ENCODE data around the gene MYO15A. TPM values are rescaled to one million over a fixed set of nuclear protein-coding genes. Genes with fewer than 3 reads are reported as not detected.
A peak's percentile ranks its signal among the peaks of the same experiment; 100 is the strongest.
"Not testable (repeated sequence)": the region's sequence is repeated elsewhere in the genome, so short reads cannot be mapped to it uniquely, and the experiment has no call there.

The MYO15A gene
- total RNA-seq, 2 donors from 2014 or later: 0.75 to 2.4 TPM

DNA sequence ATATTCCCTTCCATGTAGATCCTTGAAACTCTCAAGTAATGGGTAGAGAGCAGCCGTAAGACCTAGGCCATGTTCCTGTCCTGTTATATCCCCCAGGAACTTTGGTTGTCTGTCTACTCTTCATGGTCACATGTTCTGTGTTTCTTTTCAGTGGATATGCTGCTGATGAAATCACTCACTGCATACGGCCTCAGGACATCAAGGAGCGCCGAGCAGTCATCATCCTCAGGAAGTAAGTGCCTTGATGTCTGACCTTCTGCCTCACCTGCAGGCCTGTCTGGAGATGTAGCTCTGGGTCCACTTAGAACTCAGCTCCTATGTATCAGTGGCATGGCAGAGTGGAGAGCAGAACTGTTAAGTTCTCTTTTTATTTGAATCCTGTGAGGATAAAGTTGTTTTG lies 86.2 kb downstream of the MYO15A start:
- DNase-seq (no peak), ATAC-seq (no peak)
- intact Hi-C loops (cut with DNase I, micrococcal nuclease): no loop called here

DNA sequence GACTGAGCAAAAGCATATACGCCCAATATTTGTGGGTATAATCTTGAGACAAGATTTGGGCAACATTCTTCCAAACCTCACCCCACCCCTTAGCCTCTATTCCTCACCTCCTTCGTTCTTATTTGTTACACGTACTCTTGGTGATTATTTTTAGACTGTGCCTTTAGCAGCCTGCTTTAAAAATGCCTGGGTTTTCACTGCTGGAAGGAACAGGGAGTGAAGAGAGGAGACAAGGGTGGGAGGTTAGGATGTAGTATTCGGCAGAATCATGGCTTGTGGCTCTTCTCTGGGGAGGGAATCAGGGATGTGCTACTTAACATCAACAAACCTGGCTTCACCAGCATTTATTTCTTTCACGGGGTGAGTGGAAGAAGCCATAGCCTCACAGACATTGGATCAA lies 86.7 kb downstream of the MYO15A start:
- DNase-seq: no peak
- intact Hi-C loops (cut with DNase I, micrococcal nuclease): no loop called here
- ATAC-seq: no peak

DNA sequence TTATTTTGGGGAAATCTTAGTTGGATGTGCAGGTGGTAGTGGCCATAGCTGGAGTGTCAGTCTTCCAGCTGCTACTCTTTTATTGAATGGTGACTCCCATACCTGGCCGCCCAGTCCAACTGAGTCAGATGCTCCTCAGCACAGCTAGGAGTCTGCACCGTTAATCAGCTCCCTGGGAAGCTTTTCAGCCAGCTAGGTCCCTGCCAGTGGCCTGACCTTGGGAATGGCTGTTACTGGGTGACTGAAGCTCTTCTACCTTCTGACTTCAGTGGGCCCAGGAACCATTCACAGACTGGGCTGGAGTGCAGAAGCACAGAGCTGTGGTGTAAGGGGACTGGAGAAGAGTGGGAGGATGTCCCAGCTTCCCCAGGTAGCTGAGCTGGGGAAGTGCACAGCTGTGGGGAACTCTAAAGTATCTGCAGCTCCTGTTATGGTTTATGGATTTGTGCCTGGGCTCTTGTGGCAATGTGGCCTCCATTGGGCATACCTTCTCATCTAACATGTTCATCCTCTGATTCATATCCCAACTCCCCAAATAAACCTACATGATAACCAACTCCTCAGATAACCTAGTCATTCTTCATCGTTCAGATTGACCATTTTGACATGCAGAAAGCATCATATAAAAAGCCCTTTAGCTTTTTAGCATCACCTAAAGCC lies 89.1 kb downstream of the MYO15A start:
- no peak for ATAC-seq
- DNase-seq: no peak
- intact Hi-C loops (cut with DNase I, micrococcal nuclease): no loop called here

DNA sequence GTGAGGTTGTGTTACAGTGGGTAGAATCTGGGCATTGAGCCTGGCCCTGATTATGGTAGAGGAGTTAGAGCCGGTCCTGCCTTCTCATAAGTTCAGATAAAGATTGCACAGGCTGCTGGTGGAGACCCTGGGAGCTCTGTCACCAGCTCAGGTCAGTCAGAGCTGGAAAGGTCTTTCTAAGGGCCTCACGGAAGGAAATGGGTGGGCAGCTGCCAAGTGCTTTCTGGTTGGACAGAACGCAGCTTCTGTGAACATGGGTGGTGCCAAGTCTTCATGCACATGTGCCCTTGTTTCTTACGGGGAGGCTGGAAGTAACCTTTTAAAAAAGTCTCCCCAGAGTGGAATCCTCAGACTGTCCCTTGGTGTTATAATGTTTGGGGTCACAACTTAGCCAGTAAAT lies 90.0 kb downstream of the MYO15A start:
- ATAC-seq: no peak
- intact Hi-C loops (cut with DNase I, micrococcal nuclease): no loop called here
- DNase-seq: no peak

DNA sequence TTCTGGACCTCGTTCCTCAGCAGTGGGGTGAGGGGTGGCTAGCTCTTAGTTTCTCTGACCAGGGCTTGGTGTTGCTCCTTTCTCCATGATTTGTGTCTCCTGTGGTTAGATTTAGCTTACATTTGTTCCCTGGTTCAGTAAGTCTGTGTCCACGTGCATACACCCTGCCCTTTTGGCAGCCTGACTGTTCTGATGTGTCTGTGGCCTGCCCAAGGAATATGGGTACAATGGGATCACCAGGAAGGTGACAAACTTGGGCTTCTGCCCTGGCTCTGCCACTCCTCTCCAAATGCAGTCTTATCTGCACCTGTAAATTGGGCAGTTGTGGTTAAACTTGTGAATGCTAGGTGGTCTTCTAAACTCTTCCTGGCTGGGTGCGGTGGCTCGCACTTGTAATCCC lies 92.6 kb downstream of the MYO15A start:
- intact Hi-C loops (cut with DNase I, micrococcal nuclease): no loop called here
- ATAC-seq (no peak), DNase-seq (no peak)

DNA sequence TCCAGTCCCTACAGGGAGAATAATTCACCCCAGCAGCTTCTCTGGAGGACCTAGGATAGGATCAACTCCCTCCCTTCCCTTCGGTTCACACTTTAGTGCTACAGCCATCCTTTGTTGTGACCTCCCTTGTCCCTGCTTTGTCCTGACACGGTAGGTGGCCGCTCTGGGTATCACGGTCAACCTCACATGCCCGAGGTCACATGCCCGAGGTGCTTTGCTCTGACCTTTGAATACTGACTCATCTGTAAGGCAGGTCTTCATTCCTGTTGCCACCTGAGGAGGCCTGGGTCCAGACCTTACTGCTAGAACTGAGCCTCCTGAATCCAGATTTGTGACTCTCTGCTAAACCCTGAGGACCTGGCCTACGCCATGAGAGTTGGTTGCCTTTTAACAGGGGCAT lies 94.8 kb downstream of the MYO15A start:
- DNase-seq (no peak), ATAC-seq (peak; percentile 79)
- intact Hi-C loops (cut with DNase I, micrococcal nuclease): no loop called here

DNA sequence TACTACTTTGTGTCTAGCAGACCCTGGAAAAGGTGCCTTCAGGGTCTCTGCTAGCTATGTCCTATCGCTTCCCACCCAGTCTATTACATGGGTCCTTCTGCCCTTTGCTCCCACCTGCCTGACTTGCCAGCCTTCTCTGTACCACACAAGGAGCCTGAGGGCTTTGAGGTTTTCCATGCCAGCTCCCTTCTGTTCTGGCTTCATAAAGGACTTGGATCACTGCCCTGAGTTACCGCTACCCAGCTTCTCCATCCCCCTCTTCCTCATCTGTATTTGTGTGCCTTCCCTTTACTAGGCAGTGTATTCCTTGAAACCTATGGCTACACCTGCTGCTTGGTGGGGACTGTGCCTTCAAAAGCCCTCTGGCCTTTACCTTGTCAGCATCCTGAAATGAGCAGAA lies 97.3 kb downstream of the MYO15A start:
- DNase-seq (no peak), ATAC-seq (no peak)
- intact Hi-C loops (cut with DNase I, micrococcal nuclease): no loop called here

DNA sequence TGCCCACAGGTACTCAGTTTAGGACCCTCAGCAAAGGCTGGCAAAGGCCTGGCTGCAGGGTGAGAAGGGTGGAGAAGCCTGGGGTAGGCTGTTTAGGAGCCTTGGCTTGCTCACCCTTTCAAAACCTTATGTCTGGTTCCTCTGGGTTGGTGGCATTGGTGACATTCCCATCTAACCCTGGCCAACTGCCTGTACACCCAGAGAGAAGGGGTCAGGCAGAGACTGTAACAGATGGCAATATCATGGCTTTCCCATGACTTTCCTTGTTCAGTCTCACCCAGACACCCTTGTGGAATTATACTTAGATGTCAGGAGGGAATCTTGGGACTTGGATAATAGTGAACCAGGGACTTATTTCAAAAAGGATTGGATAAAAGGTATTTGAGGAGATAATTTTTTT lies 98.4 kb downstream of the MYO15A start:
- ATAC-seq: no peak
- intact Hi-C loops (cut with DNase I, micrococcal nuclease): no loop called here
- DNase-seq: no peak

DNA sequence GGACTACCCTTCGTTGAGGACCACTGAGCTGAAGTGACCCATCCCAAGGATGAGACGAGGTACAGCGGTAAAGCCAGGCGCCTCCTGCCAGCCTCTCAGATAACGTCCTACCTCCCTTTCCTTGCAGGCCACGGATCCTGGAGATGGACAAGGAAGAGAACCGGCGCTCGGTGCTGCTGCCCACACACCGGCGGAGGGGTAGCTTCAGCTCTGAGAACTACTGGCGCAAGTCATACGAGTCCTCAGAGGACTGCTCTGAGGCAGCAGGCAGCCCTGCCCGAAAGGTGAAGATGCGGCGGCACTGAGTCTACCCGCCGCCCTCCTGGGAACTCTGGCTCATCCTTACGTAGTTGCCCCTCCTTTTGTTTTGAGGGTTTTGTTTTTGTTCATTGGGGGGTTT lies 99.5 kb downstream of the MYO15A start:
- ATAC-seq: no peak
- intact Hi-C loops (cut with DNase I, micrococcal nuclease): no loop called here

DNA sequence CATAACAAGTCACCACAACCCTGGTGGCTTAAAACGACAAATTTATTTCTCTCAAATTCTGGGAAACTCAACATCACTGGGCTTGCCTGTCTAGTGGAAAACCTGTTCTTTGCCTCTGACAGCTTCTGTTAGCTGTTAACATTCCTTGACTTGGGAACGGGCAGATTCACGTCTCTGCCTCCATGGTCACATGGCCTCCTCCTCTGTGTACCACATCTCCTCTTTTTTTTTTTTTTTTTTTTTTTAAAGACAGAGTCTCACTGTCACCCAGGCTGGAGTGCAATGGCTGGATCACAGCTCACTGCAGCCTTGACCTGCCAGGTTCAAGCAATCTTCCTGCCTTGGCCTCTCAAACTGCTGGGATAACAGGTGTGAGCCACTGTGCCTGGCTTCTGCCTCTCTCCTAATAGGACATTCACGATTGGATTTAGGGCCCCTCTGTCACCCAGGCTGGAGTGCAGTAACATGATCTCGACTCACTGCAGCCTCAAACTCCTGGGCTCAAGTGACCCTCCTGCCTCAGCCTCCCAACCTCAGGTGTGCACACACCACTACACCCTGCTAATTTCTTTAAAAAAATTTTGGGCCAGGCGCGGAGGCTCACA lies 105.2 kb downstream of the MYO15A start:
- intact Hi-C loops (cut with DNase I, micrococcal nuclease): no loop called here

More for the DNA sequence above, 99.5 kb downstream of the MYO15A start:
- no peak for DNase-seq

DNA sequence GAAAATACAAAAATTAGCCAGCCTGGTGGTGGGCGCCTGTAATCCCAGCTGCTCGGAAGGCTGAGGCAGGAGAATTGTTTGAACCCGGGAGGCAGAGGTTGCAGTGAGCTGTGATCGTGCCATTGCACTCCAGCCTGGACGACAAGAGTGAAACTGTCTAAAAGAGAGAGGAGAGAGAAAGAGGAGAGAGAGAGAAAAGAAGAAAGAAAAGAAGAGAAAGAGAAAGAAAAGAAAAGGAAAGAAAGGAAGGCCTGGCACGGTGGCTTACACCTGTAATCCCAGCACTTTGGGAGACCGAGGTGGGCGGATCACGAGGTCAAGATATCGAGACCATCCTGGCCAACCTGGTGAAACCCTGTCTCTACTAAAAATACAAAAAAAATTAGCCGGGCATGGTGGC lies 108.3 kb downstream of the MYO15A start:
- DNase-seq, ATAC-seq: not testable (repeated sequence)
- intact Hi-C loops (cut with DNase I, micrococcal nuclease): loop anchor here in 1 of 2 donors (5.0 kb wide), 1 partner anchor 75 kb away; no protein-coding TSS in a partner anchor

More for the DNA sequence above, 105.2 kb downstream of the MYO15A start:
- DNase-seq (no peak), ATAC-seq (no peak)

DNA sequence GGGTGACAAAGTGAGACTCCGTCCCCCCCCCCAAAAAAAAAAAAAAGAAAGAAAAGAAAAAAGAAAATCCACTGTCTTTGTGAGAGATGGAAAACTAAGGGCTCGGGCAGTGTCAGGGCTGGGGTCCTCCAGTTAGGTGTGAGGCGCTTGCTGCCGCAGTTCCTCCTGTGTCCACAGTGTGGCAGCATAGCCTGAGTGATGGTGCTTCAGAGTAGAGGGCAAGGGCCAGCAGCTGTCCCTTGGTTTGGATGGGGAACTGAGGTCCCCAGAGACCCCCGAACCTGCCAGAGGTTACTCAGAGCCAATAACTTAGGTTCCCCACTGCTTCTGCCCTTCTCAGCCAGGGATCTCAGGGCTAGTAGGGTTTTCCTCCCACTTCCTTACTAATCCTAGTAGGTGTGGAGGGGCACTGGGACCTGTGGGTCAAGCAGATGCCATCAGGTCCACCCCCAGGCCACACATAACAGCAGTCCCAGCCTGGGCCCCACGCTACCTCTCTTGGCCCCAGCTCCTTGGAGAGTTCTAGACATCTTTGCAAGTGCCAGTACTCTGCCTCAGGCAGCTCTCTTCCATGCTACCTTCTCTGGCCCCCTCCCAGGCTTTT lies 109.0 kb downstream of the MYO15A start:
- peak; percentile 56 to 80 for DNase-seq
- peak; percentile 93 for ATAC-seq
- intact Hi-C loops (cut with DNase I, micrococcal nuclease): loop anchor here in 1 of 2 donors (5.0 kb wide), 1 partner anchor 75 kb away; no protein-coding TSS in a partner anchor

DNA sequence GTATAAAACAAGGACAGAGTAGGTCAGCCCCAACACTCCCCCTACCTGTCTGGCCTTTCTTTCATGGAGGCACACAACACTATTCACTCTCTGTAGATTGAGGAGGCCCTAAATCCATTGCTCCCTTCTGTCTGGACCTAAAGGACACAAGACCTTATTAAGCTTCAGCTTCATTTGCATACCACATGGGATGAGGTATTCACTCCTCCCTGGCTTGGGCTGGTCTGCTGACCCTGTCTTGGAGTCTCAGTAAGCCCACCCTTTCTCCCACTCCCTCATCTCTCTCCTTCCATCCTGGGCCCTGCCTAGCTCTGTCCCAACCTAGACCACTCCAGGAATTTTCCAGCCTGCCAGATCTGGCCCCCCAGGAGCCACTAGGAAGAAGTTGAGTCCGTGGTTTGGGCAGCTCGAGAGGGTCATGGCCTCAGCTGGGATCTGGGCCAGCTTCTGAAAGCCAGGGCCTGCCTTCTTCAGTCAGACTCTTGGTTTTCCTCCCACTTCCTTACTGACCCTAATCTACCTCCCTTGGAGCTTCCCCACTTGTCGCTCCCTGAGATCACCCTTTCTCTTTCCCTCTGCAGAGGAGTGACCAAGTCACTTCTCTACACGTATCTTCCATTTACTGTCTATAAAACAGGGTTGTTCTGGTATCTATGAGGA lies 110.3 kb downstream of the MYO15A start:
- ATAC-seq (no peak), DNase-seq (no peak)
- intact Hi-C loops (cut with DNase I, micrococcal nuclease): loop anchor here in 1 of 2 donors (5.0 kb wide), 1 partner anchor 77 kb away; no protein-coding TSS in a partner anchor

DNA sequence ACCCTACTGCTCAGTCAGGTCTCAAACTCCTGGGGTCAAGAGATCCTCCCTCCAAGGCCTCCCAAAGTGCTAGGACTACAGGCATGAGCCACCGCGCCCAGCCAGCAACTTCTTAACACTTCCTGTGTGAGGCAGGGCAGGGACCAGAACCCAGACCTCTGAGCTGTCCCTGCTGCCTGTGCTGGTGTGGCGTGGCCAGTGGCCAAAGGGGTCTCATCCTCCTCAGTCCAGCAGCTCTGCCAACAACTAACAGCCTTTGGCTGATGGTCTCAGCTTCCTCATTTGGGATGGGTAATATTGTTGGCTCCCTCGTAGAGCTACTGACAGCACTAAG lies 115.5 kb downstream of the MYO15A start:
- intact Hi-C loops (cut with DNase I, micrococcal nuclease): no loop called here
- peak in 1 of 2 donors; percentile 18 for DNase-seq
- ATAC-seq: no peak

DNA sequence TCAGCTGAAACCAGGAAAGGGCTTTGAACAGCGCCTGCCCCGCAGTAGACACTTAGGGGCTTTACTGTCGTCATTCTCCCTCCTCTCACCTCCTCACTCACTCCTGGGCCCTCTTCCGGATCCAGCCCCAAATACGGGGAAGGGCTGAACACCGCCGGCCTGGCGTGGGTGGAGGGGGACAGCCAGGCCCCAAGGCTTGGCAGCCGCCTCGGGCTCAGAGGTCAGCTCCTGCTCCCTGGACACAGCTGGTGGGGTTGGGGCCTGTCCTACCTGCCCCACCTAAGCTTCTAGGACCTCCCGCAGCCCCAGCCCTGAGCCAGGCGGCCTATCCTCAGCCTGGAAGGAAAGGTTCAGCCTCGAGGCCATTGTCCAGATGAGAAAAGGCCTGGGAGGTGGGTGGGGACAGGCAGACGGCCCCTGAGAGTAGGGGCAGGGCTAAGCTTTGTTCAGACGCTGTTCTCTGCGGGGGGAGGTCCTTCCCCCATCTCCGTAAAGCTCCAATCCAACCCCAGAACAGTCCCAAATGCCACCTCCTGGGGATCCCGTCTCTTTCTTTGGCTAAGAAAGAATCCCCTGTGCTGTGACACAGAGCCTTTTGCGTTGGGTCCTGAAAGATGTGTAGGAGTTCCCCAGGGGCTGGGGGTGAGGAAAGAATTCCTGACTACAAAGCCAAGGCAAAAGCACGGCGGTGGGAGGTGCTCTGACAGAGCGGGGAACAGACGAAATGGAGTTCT lies 116.0 kb downstream of the MYO15A start:
- DNase-seq (peak in 1 of 2 donors; percentile 22), ATAC-seq (no peak)
- intact Hi-C loops (cut with DNase I, micrococcal nuclease): no loop called here

DNA sequence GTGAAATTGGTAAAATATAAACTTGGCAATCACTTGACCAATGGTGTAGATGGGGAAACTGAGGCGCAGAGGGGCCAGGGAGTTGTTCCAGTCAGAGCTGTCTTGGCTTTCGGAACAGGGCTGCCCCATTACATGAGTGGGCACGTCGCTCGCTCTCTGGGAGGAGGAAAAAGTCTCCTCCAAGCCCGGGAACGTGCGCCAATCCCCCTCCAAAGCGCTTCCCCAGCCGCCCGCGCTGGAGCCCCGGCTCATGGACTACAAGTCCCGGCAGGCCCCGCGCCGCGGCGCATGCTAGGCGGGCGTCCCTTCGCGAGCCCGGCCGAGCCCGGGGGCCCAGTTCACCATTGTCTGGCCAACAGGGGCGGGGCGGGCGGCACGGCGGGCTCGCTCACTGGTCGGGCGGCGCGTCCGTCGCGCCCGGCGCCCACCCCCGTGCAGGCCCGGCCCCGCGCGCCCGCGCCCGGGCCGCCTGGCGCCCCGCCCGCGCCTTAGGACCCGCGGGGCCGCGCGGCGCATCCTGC lies 116.6 kb downstream of the MYO15A start, which contains the start of gene LLGL1:
LLGL1 (plus strand) TSS at position 515 of the 521 bp plus-strand sequence. CDS start 48 bp downstream, outside the sequence.
- DNase-seq (peak; percentile 95 to 98), ATAC-seq (peak; percentile 99)
- intact Hi-C loops (cut with DNase I, micrococcal nuclease): no loop called here

DNA sequence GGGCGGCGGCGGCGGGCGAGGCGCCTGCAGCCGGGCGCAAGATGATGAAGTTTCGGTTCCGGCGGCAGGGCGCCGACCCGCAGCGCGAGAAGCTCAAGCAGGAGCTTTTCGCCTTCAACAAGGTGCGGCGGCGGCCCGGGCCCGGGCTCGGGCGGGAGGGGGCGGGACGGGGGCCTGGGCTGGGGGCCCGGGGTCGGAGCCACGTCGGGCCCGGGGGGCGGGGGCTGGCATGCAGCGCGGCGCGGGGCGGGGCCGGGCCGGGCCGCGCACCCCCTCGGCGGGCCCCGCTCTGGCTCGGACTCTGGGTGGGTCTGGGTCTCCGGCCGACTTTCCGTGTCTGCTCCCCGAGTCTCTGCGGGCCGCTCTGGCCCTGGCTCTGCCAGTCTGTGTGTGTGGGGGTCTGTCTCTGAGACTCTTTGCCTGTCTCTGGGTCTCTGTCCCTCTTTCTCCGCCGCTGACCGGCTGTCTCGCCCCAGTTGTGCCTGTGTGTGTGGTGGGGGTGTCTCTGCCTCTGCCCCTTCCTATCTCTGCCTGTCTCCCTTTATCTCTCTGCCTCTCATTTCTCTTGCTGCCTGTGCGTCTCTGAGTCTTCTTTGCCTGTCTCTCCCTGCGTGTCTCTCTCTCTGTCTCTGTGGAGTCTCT lies 117.2 kb downstream of the MYO15A start:
- ATAC-seq (peak; percentile 11), DNase-seq (no peak)
- intact Hi-C loops (cut with DNase I, micrococcal nuclease): no loop called here

DNA sequence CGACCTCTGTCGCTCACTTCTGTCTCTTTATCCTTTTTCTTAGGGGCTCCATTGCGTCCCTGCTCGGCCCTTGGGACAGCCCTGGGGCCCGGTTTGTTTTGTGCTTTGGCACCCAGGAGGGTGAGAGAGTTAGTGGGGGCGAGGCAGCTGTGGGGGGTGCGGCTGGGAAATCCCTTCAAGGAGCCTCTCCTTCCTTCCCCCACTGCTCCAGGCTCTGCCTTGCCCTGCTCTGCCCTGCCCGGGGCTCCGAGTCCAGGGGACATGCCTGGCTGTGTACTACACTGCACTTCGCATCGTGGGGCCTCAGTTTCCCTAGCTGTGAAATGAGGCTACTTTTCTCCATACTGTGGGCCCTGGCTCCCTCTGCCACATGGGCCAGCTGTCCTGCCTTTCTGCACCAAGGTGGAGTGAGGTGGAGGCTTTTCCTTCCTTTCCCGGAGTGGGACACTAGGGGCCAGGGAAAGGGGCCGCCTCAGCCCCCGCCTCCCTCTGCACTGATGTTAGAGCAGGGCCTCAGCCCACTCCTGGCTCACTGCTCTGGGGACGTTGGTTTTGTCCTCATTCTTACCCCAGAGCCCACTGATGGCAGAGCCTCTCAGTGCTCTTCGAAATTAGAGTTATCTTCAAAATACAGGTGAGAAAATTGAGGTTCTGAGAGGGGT lies 117.9 kb downstream of the MYO15A start:
- ATAC-seq: no peak
- DNase-seq: peak in 1 of 2 donors; percentile 23
- intact Hi-C loops (cut with DNase I, micrococcal nuclease): no loop called here

All from left colon (tissue), 2 donors.